HepG2 (cell line): ENCODE results near the gene CD68. TPM values are rescaled to one million over a fixed set of nuclear protein-coding genes. Genes with fewer than 3 reads are reported as not detected.
A peak's percentile ranks its signal among the peaks of the same experiment; 100 is the strongest.

ENCODE experiments used
- ATF1 ChIP-seq: IDR thresholded peaks from 2 replicates; pipeline ENCODE4 v1.6.1; 2016; ENCODE audit warnings: mild to moderate bottlenecking, control low read depth
- FOXK2 ChIP-seq: fragments of 450-650 bp; IDR thresholded peaks from 2 replicates; pipeline ENCODE4 v1.6.1; 2016
- FOXM1 ChIP-seq: sonication (generic); formaldehyde crosslinking; IDR thresholded peaks from 2 replicates; pipeline ENCODE4 v1.5.0; 2020; ENCODE audit warnings: missing genetic modification reagents
- KAT8 ChIP-seq: IDR thresholded peaks from 2 replicates; pipeline ENCODE4 v1.6.1; 2016; ENCODE audit warnings: missing genetic modification reagents, missing compliant biosample characterization
- KLF11 ChIP-seq: IDR thresholded peaks from 2 replicates; pipeline ENCODE4 v1.6.1; 2016; ENCODE audit warnings: missing compliant biosample characterization
- NFIB ChIP-seq: sonication (generic); formaldehyde crosslinking; IDR thresholded peaks from 2 replicates; pipeline ENCODE4 v1.9.0; 2021; ENCODE audit warnings: missing genetic modification reagents, mild to moderate bottlenecking, borderline replicate concordance
- SATB2 ChIP-seq: sonication (generic); formaldehyde crosslinking; IDR thresholded peaks from 2 replicates; pipeline ENCODE4 v1.5.0; 2020; ENCODE audit warnings: missing genetic modification reagents
- SETDB1 ChIP-seq: sonication (generic); formaldehyde crosslinking; IDR thresholded peaks from 2 replicates; pipeline ENCODE4 v1.5.1; 2020; ENCODE audit warnings: missing genetic modification reagents, mild to moderate bottlenecking, borderline replicate concordance
- SIN3A ChIP-seq: IDR thresholded peaks from 2 replicates; pipeline ENCODE4 v1.6.1; 2011; ENCODE audit warnings: low read depth, mild to moderate bottlenecking, control low read depth, low read length, borderline replicate concordance
- SRF ChIP-seq: IDR thresholded peaks from 2 replicates; pipeline ENCODE4 v1.6.1; 2011; ENCODE audit warnings: mild to moderate bottlenecking, low read depth, low read length, moderate library complexity
- SRSF1 ChIP-seq: fragments of 200-400 bp; formaldehyde crosslinking; optimal IDR thresholded peaks from 2 replicates; pipeline ENCODE3; 2017; ENCODE audit warnings: mild to moderate bottlenecking, low read depth, low read length, moderate library complexity
- SUZ12 ChIP-seq: fragments of 150-350 bp; IDR thresholded peaks from 2 replicates; pipeline ENCODE4 v1.6.1; 2014; ENCODE audit warnings: low read depth, low read length
- ZNF138 ChIP-seq: sonication (generic); formaldehyde crosslinking; IDR thresholded peaks from 2 replicates; pipeline ENCODE4 v1.5.0; 2020; ENCODE audit warnings: mild to moderate bottlenecking, low read depth, missing genetic modification reagents
- ZNF383 ChIP-seq: sonication (generic); formaldehyde crosslinking; IDR thresholded peaks from 2 replicates; pipeline ENCODE4 v1.4.0; 2020; ENCODE audit warnings: missing genetic modification reagents, mild to moderate bottlenecking, borderline replicate concordance
- ZNF543 ChIP-seq: sonication (generic); formaldehyde crosslinking; IDR thresholded peaks from 2 replicates; pipeline ENCODE4 v1.4.0; 2020; ENCODE audit warnings: mild to moderate bottlenecking, missing genetic modification reagents
- ZNF589 ChIP-seq: sonication (generic); formaldehyde crosslinking; conservative IDR thresholded peaks from 2 replicates; pipeline ENCODE4 v1.8.0; 2022; ENCODE audit warnings: mild to moderate bottlenecking, moderate library complexity, missing genetic modification reagents
- ZNF737 ChIP-seq: sonication (generic); formaldehyde crosslinking; IDR thresholded peaks from 2 replicates; pipeline ENCODE4 v1.5.0; 2020; ENCODE audit warnings: missing genetic modification reagents, mild to moderate bottlenecking, borderline replicate concordance
- ZNF746 ChIP-seq: sonication (generic); formaldehyde crosslinking; IDR thresholded peaks from 2 replicates; pipeline ENCODE4 v1.8.0; 2022; ENCODE audit warnings: mild to moderate bottlenecking, missing genetic modification reagents
- ZSCAN9 ChIP-seq: IDR thresholded peaks from 2 replicates; pipeline ENCODE4 v1.6.1; 2016; ENCODE audit warnings: borderline replicate concordance
- polyA plus RNA-seq, 8 experiments: library from polyadenylated mRNA; depleted of rRNA in 3 of 8; stranded (reverse) in 7 of 8; unstranded in 1 of 8; fragments of >200 nt; fragmentation: Illumina TruSeq in 4 of 8; extraction: Trizol in 4 of 8; gene quantifications; 2 replicates each; pipeline versions ENCODE4 v1.2.1 to v1.2.3, GENCODE V29; 2011 to 2016; ENCODE audit warnings: low read depth in 4 of 8, missing spikeins in 1 of 8, mixed read lengths in 1 of 8; ENCODE audit not compliant: insufficient read depth in 1 of 8
- total RNA-seq, 5 experiments: library from RNA; depleted of rRNA; stranded (reverse); fragments of >200 nt; fragmentation: Illumina TruSeq; extraction: Trizol; gene quantifications; 2 replicates each; pipeline ENCODE4 v1.2.3, GENCODE V29; 2016; ENCODE audit warnings: low read depth in 1 of 5
- TF ChIP-seq, protein P1 (sequence below): sonication (generic); formaldehyde crosslinking; IDR thresholded peaks from 2 replicates; pipeline ENCODE4 v1.8.1; 2022; ENCODE audit warnings: low read depth, mild to moderate bottlenecking, missing genetic modification reagents
- TF ChIP-seq, protein P2 (sequence below): sonication (generic); formaldehyde crosslinking; IDR thresholded peaks from 2 replicates; pipeline ENCODE4 v1.5.0; 2020; ENCODE audit warnings: mild to moderate bottlenecking, missing genetic modification reagents

The CD68 gene
- total and polyA plus RNA-seq, 2 of the 13 experiments (the other 11 are each of a cell fraction or from before 2014, with no cell fraction given) = 10.3 to 104 TPM

DNA sequence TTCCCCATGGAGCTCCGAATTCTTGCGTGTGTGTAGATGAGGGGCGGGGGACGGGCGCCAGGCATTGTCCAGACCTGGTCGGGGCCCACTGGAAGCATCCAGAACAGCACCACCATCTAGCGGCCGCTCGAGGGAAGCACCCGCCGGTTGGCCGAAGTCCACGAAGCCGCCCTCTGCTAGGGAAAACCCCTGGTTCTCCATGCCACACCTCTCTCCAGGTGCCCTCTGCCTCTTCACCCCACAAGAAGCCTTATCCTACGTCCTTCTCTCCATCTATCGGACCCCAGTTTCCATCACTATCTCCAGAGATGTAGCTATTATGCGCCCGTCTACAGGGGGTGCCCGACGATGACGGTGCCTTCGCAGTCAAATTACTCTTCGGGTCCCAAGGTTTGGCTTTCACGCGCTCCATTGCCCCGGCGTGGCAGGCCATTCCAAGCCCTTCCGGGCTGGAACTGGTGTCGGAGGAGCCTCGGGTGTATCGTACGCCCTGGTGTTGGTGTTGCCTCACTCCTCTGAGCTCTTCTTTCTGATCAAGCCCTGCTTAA is 18.3 kb upstream of the CD68 start (continued):
- TF ChIP-seq ZSCAN9 (CRISPR knock-in tag) (no peak; the same call in 1 of the 2 replicates), NFIB (CRISPR knock-in tag) (no peak), ZNF543 (CRISPR knock-in tag) (peak; percentile 5; the same call in 1 of the 2 replicates), SRSF1 (no peak), FOXM1 (CRISPR knock-in tag) (no peak), SUZ12 (no peak), ZNF746 (CRISPR knock-in tag) (no peak), ZNF383 (CRISPR knock-in tag) (no peak), SATB2 (no peak), ZNF737 (no peak), SIN3A (0 out of 2 replicates have a peak, but pooled peaks have one; percentile 25), KLF11 (CRISPR knock-in tag) (no peak), KAT8 (CRISPR knock-in tag) (no peak), ATF1 (no peak), ZNF138 (CRISPR knock-in tag) (no peak), FOXK2 (no peak), SRF (no peak), SETDB1 (CRISPR knock-in tag) (no peak), ZNF589 (CRISPR knock-in tag) (no peak)
- TF ChIP-seq, protein P1, sequence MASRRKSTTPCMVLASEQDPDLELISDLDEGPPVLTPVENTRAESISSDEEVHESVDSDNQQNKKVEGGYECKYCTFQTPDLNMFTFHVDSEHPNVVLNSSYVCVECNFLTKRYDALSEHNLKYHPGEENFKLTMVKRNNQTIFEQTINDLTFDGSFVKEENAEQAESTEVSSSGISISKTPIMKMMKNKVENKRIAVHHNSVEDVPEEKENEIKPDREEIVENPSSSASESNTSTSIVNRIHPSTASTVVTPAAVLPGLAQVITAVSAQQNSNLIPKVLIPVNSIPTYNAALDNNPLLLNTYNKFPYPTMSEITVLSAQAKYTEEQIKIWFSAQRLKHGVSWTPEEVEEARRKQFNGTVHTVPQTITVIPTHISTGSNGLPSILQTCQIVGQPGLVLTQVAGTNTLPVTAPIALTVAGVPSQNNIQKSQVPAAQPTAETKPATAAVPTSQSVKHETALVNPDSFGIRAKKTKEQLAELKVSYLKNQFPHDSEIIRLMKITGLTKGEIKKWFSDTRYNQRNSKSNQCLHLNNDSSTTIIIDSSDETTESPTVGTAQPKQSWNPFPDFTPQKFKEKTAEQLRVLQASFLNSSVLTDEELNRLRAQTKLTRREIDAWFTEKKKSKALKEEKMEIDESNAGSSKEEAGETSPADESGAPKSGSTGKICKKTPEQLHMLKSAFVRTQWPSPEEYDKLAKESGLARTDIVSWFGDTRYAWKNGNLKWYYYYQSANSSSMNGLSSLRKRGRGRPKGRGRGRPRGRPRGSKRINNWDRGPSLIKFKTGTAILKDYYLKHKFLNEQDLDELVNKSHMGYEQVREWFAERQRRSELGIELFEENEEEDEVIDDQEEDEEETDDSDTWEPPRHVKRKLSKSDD (CRISPR knock-in tag) = no peak
- TF ChIP-seq, protein P2, sequence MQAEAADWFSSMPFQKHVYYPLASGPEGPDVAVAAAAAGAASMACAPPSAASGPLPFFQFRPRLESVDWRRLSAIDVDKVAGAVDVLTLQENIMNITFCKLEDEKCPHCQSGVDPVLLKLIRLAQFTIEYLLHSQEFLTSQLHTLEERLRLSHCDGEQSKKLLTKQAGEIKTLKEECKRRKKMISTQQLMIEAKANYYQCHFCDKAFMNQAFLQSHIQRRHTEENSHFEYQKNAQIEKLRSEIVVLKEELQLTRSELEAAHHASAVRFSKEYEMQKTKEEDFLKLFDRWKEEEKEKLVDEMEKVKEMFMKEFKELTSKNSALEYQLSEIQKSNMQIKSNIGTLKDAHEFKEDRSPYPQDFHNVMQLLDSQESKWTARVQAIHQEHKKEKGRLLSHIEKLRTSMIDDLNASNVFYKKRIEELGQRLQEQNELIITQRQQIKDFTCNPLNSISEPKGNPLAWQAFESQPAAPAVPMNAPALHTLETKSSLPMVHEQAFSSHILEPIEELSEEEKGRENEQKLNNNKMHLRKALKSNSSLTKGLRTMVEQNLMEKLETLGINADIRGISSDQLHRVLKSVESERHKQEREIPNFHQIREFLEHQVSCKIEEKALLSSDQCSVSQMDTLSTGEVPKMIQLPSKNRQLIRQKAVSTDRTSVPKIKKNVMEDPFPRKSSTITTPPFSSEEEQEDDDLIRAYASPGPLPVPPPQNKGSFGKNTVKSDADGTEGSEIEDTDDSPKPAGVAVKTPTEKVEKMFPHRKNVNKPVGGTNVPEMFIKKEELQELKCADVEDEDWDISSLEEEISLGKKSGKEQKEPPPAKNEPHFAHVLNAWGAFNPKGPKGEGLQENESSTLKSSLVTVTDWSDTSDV (CRISPR knock-in tag) = no peak
- TF ChIP-seq, all 625 proteins: peak for 83
